GM18511 (cell line): ENCODE data around the gene ISCA2.
A peak's percentile ranks its signal among the peaks of the same experiment; 100 is the strongest.

ENCODE experiments used
- ATAC-seq: cut with Tn5 transposase; IDR thresholded peaks from one replicate; pipeline ENCODE4 v1.9.1; 2021; ENCODE audit warnings: mild to moderate bottlenecking, moderate library complexity; ENCODE audit not compliant: unreplicated experiment

ISCA2 gene

DNA sequence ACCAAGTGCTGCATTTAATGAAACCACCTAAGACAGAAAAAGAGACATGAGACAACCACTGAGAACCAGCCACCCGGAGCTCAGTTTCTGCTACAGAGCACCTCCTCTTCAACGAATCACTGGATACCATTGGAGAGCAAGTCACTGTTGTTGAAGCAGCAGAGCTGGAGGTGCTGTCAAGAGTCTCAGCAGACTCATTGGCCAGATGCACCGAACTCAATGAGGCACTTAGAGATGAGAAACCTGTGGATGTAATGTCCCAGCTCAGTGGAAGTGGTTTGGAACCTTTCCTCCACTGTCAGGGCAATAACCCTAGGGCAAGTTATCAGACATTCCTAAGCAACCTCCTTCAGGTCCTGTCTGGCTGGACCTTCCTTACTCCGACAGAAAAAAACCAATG, 13.5 kb upstream of the ISCA2 start:
- no peak for ATAC-seq

DNA sequence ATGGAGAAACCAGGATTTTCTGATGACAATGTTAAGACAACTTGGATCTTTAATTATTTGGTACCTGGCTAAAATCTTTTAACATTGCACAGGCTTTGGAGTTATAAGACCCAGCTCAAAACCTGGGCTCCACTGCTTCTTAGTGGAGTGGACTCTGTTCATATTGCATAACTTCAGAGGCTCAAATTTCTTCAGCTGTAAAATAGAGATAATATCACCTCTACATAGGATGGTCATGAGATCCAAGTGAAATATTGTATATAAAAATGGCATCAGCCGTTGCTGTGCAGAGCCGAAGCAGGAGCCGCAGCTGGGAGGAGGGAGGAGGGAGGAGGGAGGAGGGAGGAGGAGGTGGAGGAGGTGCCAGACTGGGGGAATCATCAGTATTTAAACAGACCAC, 11.0 kb upstream of the ISCA2 start:
- ATAC-seq, result no peak

DNA sequence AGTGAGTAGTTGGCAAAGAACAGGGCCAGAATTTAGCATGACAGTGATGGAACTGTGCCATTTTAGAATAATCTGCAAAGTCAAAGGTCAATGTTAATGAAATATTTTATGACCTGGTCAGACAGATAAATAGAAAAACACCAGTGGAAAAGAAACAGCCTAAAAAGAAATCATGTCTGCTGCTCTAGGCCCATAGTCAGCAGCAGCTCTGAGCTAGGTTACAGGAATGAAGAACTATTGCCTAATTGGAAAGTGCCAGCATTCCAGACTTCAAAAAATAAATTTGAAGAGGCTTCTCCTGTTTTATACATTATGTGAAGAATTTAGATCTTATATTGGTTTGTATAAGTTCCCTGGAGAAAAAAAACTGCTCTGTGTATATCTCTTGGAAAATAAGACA, 10.2 kb upstream of the ISCA2 start:
- ATAC-seq, result no peak

DNA sequence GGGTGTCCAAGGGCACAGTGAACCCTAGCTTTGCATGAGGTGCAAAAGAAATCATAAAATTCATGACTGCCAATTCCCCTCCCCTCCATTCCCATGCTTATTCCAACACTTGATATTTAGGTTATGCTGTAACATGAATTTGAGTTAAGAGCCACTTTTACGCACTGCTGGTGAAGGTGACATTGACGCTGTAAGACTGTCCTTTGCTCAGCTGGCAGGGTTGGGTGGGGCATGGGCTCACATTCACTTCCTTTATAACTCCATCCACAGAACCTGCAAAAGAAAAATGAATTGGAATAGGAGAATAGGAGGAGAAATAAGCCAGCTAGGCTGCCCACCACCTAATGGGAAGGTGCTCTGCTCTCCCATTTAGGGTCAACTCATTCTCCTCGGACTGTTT, 7.4 kb upstream of the ISCA2 start:
- ATAC-seq, result no peak

DNA sequence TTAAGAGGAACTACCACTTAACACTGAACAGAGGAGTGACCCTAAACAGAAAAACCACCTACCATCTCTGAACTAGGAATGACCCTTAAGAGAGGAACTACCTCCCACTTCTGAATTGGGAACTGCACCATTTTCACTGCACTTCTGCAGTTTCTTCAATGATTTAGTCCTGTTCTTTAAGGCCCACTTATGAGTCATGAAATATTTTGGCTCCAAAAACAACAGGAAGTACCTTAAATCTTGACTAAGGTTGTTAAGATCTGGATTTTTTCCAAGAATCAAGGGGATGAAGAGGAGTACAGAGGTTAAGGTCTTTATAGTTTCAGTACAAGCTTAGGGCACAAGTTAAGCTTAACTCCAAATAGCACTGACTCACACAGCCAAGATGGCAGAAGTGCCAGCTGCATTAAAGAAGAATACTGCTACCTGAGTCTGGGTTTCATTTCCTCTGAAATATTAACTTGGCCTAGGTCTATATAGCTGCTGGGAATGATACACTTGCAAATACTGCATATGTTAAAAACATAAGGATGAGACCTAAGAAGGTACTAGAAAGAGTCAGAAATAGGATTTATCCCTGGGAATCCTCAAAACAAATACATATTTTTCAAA, 4.7 kb upstream of the ISCA2 start:
- no peak for ATAC-seq

DNA sequence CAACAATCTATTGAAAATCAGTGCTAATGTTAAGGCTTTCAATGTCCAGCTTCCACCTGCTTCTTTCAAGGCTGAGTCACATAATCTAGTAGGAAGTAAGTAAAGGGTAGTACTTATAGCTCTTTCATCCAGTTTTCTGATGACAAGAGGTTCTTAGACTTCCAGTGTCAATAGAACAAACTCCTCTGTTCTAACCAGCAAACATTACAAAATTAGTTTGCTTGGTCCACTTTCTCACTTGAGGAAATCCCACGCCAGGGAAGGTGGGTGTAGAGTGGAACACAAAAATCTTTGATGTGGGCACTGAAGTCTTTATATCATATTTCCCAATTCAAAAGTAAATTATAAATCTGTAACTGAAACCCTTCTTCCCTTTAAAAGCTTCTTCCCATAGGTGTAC, 3.1 kb upstream of the ISCA2 start:
- ATAC-seq, result no peak

DNA sequence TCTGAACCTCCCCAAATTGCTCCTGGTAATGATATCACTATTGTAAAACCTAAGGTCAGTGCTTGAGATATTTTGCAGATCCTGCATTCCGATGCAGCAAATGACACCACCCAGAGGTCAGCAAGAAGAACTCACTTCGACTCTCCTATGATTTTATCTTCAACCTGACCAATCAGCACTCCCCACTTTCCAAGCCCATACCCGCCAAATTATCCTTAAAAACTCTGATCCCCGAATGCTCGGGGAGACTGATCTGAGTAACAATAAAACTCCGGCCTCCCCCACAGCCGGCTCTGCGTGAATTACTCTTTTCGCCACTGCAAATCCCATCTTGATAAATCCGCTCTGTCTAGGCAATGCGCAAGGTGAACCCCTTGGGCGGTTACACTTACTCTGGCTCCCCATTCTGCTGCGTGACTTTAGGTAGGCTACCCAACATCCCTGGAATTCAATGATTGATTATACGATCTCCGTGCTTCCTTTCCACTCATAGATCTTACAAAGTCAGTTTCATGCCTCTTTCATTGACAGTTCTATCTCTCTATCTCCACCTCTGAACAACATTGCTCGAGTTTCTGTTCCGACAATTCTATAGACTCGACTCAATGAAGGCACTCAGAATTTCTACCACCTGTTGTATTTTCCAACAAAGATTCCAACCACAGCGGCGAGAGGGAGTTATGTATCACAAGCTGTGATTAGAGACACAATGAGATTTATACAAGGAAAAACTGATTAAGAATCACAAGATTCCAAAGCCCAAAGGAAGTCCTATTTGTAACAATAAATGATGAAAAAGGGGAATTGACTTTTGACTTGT, 1.4 kb upstream of the ISCA2 start:
- ATAC-seq, result no peak

DNA sequence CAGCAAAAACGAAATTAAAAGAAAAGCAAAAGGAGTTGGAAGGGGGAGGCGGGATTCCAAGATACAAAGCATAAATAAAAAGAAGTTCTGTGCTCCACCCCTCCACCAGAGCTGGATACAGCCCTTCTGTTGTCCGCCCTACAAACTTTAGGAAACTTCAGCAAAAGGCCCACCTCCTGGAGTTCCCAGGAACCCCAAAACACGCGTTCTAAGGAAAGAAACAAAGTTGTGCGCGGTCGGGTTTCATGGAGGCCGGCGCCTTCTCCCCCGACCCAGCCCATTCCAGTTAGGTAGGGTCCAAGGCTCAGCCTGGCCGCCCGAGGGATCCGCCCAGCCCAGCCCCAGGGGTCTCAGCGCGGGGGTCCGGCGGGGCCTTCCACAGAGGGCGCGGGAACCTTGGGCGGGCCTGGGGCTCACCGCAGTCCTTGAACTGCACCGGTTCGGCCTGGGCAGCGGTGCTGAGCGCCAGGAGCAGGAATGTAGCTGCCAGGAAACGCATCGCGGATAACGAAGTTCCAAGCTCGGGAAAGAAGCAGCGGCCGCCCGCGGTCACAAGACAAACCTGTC, 706 bp upstream of the ISCA2 start, which contains the start of gene NPC2:
Gene NPC2, minus strand, starts transcription at position 530 of the 567 bp plus-strand sequence. Its CDS starts 31 bp downstream, at position 499.
- ATAC-seq, result peak; percentile 5

DNA sequence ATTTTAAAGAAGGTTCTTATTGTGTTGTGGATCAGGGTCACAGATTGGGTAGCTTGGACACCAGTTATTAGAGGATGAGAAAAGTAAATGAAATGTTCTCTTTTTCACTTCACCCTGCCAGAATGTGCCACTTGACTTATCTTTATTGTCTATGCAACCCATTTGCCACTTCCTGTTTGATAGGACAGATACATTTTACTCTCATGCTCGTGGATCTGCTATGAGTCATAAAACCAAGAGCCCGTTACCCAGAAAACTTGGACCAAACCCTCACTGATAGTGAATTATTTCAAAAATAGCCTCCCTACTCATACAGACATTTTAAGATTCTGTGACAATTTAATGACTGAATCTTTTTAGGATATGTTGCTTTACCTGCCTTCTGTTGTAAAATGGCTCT, 1.8 kb downstream of the ISCA2 start:
- ATAC-seq, result no peak

DNA sequence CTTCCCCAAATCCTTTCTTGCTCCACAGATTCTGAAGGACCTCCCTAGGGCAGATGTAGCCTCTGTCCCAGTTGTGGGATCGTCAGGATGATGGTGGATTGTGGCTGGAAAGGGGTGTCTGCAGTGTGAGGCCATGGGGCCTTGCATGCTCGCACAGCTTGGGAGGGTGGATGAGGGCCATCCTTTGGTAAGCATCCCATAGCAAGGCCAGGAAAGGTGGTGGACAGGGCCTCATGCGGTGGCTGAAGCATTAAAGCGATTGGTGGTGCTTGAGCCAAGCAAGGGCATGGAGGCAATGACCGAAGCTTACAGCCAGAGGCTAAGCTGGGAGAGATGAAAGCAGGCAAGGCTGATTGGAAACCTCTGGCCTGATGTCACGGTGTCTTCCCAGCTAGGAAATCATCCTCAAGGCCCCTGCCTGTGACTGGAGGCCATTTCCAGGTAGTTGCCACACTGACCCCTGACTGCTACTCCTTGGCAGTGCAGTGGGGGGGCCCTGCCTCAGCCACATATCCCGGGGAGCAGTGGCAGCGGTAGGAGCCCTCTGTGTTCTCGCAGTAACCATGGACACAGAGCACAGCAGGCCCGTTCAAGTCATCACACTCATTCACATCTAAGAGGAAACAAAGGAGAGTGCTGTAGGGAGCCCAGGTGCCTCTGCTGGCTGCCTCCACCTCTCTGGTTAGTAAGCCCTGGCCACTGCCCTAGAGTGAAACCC, 7.0 kb downstream of the ISCA2 start:
- ATAC-seq, result no peak

DNA sequence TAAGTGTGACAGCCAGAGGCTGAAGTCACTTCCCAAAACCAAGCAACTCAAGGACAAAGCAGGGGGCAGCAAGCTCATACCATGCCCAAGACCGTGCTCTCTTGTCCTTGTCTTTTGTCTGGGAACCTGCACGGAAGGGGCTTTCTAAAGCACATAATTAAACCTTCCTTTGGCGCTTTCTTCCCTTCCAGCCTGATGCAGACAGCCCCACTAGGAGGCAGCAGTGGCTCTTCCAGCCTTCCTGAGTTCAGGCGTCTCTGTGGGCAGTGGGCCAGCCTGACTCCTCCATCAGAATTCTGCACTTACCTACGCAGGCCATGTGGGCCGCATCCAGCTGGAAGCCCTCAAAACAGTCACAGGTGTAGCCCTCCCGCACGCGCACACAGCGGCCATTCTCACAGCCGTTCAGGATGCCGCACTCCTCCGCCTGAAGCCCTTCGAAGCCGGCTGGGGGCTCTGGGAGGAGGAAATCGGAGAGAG, 7.6 kb downstream of the ISCA2 start:
- no peak for ATAC-seq

DNA sequence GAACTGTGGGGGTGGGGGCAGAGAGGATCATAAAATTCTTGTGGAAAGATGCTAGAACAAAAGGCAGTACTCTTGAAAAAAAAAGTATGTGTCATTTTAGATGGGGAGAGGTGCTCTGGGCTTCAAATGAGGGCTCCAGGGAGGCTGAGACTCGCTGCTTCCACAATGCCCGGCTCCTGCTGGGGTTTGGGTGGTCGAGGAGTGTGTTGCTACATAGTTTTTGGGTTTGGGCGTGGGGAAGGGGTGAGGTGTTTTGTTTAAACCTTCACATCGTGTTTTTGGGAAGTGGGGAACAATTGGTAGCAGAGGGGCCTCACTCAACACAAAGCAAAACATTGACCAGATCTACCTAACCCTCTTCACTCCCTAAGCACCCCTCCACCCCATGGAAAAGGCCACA, 8.1 kb downstream of the ISCA2 start:
- ATAC-seq, result no peak

DNA sequence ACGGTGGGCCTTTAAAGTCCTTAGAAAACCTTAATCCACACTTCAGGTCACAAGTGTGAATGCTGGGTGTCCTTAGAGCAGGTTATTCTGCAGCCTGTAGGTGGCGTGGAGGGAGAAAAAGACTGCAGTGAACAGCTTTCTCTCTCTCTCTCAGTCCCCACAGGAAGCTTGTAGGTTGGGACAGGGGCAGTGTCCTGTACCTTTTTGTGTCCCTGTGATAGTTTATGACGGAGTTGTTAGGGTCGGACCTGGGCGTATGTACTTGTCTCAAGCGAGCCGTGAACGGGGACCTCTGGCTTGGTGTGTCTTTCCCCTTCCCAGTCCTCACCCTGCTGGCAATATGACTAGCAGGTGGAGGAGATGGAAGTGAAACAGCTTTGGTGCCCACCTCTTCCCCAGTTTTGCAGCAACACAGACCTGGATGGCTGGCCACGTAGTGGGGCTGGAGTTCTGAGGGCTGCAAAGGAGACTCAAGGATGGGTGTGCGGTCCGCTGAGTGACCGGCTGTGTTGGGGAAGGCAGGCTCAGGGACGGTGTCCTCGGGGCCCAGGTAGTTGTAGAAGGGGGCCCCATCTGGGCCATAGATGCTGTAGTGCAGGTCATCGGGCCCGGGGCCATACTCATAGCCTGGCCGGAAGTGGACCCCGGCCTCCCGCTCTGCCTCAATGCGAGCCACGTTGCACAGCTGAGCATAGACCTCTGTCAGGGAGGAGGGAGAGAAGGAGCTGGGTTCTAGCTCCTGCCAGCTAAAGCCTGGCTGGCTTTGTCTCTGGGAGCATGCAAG, 8.9 kb downstream of the ISCA2 start:
- ATAC-seq, result no peak

DNA sequence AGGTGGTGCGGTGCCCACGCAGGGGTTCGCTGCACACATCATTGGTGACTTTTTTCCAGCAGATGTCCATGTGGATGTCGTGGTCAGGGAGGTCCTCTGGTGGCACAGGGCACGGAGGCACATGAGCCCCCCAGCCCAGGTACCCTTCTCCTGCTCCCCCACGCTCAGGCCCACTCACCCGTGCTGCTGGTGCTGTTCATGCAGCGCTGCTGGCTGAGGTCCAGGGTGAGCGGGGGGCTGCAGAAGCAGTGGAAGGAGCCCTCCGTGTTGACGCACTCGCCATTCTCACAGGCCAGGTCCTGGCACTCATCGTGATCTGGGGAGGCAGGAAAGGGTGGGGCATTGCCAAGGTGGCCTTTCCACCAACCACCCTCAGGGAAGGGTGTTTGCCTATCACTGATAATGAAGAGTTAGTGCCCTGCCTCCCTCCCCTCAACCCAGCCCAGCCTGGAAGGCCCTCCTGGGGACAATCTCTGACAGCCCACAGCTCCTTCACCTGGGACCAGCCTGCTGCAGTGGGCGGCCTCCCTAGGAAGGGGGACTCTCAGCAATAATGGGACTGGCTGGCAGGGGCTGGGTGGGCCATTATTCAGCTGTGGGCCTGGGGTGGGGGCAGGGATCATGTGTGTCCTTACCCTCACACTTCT, 9.8 kb downstream of the ISCA2 start:
- no peak for ATAC-seq

DNA sequence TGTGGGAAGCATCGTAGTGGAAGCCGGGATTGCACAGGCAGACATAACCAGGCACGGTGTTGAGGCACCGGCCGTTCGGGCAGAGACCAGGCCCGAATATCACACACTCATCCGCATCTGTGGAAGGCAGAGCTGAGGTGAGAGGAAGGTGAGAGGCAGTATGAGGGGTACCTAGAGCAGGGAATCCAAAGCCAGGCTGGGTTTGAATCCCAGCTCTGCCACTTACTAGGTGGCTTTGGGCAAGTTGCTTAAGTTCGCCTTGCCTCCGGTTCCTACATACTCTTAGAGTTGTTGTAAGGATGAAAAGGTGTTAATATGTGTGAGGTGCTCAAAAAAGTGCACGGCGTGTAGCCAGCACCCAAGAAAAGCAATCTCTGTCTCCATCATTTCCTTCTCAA, 10.4 kb downstream of the ISCA2 start:
- ATAC-seq, result no peak

DNA sequence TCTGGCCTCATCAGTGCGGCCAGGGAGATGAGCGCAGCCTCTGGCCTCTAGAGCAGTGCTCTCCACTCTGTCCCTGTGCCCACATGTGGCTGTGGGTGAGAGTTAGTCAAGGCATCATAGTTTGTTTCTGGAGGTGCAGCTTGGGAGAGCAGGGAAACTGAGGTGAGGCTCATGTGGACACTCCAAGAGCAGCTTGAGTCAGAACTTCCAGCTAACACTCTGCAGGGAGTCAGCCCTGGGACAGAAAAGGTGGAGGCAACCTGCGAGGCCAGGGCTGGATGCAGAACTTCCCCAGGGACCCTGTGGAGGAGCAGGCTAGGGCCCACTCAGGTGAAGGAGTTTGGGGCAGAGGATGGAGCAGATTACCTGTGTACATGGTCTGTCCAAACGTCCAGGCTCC, 10.8 kb downstream of the ISCA2 start:
- ATAC-seq, result no peak

DNA sequence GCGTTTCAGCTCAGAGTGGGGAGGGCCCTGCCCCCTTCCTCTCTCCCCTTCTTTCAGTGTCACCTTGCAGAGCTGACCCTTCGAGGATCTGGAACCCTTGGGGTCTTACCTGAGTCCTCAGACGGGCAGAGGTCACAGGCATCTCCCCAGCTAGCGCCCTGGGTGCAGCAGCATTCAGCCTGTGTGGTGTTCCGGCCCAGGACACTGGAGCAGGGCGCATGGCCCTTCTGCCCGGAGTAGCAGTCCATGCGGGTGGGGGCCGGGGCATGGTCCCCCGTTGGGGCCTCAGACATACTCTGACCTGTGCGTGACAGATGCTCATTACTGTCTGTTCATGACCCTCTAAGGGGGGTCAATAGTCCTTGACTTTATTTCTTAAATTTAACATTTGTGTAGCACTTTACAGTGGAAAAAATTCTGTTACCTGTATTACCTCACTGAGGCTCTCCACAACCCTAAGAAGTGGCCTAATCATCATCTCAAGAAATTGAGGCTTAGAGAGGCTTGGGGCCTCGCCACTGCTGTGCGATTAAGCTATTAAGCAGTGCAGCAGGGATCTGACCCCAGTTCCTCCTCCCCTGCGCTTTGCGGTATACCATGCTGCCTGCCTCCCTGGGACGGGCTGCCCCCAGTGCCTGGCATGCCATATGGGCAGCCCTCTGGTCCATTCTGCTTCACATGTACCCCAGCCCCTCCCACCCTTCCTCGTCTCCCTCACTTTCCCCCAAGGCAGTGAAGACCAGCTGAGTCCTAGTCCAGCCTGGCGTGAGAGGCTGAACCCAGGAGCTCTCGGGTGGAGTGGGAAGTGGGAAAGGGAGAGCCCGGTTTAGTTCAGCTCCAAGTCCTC, 11.5 kb downstream of the ISCA2 start:
- no peak for ATAC-seq

DNA sequence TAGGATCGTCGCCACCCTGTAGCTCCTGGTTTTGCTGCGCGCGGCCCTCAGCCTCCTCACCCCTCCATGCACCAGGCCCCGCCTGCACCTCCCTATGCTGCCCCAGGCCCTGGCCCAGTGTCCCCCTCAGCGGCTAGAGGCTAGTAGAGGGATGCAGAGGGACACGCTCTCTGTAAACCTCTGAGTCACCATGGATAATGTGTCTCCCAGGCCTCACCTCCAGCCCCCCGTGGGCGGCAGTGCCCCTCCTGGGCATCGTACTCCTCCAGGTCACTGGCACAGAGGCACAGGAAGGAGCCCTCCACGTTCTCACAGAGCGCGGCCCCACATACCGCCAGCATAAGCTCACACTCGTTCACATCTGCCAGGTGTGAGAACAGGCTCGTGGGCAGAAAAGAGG, 12.3 kb downstream of the ISCA2 start:
- ATAC-seq, result no peak

DNA sequence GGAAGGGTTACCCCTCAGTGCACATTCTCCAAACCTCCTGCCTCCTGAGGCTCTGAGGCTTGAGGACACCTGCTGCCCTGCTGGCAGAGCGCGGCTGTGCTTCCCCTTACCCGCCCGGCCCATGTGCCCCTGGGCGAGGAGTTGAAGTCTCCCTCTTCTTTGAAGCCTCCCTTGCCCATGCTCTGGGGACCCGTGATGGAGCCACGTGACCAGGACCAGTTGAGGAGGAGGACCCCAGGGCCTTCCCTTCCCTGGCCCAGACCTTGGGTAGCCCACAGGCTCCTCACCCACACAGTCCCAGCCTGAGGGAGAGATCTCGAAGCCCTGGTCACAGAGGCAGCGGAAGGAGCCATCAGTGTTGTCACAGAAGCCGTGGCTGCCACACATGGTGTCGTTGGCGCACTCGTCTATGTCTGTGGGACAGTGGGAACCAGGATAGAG, 12.9 kb downstream of the ISCA2 start:
- no peak for ATAC-seq
